Activated T-helper 2 cell treated with anti-CD3 and anti-CD28 coated beads, Interferon-gamma antibody, Interleukin-2, Interleukin-4, amounts not matched to agents 10 μg/mL and 5 μg/mL and 100 μg/mL, durations not matched to agents 14 hours and 24 hours and 36 hours (primary cell): ENCODE measurements around the gene SLC35F3. TPM values are rescaled to one million over a fixed set of nuclear protein-coding genes. Genes with fewer than 3 reads are reported as not detected.
"Not testable (repeated sequence)": the region's sequence is repeated elsewhere in the genome, so short reads cannot be mapped to it uniquely, and the experiment has no call there.

Source experiments
- DNase-seq: peaks from one replicate; pipeline ENCODE4 v3.0.0; 2021; ENCODE audit warnings: low spot score
- H3K27ac Mint-ChIP-seq: one replicate; pipeline ENCODE4 v1.8.0; 2021; ENCODE audit warnings: mixed read lengths
- H3K27me3 Mint-ChIP-seq: one replicate; pipeline ENCODE4 v1.8.0; 2021; ENCODE audit warnings: low read depth, mixed read lengths
- H3K36me3 Mint-ChIP-seq: one replicate; pipeline ENCODE4 v1.8.0; 2021; ENCODE audit warnings: low read depth, mixed read lengths
- H3K4me1 Mint-ChIP-seq: one replicate; pipeline ENCODE4 v1.8.0; 2021; ENCODE audit warnings: low read depth, mixed read lengths
- H3K4me3 Mint-ChIP-seq: one replicate; pipeline ENCODE4 v1.8.0; 2021; ENCODE audit warnings: low read depth, mild to moderate bottlenecking, moderate library complexity, mixed read lengths
- H3K9me3 Mint-ChIP-seq: one replicate; pipeline ENCODE4 v1.8.0; 2021; ENCODE audit warnings: mixed read lengths
- intact Hi-C: fragments of 100-400 bp; cut with micrococcal nuclease; formaldehyde crosslinking; loops from one replicate; pipeline ENCODE4 v1.15.1; 2023
- total RNA-seq: library from RNA; stranded (reverse); gene quantifications from 2 replicates; pipeline ENCODE4 v1.2.3, GENCODE V29; 2022

Gene SLC35F3
- total RNA-seq, 1 donor from 2014 or later = 2.5 TPM

DNA sequence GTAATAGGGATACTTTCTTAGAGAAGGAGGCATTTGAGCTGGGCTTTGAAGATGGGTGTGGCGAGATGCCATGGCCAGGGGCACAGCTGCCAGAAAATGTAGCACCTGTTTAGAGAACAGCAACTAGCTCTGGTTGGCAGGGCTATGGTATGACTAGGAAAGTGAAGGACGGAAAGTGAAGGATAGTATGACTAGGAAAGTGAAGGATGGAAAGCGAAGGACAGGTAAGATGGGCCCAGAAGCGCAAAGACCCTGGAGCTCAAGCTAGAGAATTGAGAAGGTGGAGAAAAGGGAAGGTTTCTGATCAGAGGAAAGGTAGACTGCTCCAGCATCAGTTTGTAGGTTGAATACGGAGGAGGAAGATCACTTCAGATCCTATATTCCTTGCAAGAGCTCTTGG, 205.4 kb downstream of the SLC35F3 start:
- DNase-seq = no peak

DNA sequence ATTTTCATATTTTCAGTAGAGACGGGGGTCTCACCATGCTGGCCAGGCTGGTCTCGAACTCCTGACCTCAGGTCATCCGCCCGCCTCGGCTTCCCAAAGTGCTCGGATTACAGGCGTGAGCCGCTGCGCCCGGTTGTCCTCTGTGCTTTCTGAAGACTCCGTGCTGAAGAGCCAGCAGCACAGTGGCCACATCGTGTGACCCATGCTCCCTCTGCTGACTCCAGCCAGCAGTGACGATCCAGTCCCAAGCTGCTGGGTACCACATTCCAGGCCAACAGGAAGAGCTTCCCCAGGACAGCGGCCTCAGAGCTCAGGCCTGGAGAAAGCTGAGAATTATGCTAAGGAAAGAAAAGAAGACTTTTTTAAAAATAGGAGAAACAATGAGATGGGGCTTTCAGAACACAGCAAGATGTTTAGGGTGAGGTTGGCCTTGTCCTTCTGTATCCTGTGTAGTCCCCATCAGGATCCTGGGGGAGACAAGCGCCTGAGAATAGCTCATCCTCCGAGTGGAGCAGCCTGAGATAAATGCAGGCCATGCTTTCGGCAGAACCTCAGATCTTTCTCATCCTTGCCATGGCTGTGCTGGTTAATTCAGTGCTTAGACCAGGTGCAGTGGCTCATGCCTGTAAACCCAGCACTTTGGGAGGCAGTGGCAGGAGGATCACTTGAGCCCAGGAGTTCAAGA, 207.1 kb downstream of the SLC35F3 start:
- Mint-ChIP-seq H3K4me3 (no peak overlapping the region), H3K36me3 (no peaks in the 10 kb centered on the region), H3K27ac (no peak overlapping the region), H3K4me1 (peaks cover 8% of the 10 kb centered on the region), H3K9me3 (no peaks in the 10 kb centered on the region), H3K27me3 (peaks cover 20% of the 10 kb centered on the region)
- intact Hi-C loops = no loop called here
- no peak for DNase-seq

More for the DNA sequence above, 205.4 kb downstream of the SLC35F3 start:
- Mint-ChIP-seq H3K4me3 (no peak overlapping the region), H3K27me3 (peaks cover 10% of the 10 kb centered on the region), H3K9me3 (no peaks in the 10 kb centered on the region), H3K27ac (no peak overlapping the region), H3K4me1 (peaks cover 2% of the 10 kb centered on the region), H3K36me3 (no peaks in the 10 kb centered on the region)
- intact Hi-C loops = no loop called here

DNA sequence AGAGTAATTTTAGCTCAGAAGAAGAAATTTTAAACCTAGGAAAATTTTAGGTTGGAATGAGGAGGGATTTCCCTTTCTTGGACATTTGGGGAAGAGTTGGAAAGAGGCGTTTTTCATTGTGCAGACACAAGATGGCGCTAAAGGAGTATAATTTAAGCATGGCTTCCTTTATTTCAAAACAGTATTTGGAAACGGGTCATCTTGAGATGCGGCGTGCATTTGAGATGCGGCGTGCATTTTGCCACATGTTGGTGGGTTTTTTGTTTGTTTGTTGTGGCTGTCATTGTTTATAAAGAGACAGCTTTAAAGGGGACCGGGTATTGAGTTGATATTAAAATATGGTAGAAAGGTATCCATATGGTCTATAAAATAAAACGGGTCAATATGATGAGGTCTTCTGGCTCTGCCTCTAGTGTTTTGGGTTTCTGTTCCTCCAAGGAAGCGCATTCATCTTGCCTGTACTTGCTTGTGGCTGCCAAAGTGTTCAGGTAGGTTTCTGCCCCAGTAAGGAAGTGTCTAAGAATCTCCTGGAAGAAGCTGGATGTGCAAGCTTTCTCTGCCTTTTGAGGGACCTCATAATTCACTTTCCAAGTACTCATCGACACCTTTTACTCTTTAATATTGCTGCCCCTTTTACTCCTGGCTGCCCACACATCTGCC, 210.3 kb downstream of the SLC35F3 start:
- no peak overlapping the region for H3K27ac Mint-ChIP-seq
- intact Hi-C loops = loop anchor here (1.0 kb wide), 1 partner anchor 196 kb away; no protein-coding TSS in a partner anchor
- peak overlapping the region; percentile 43 for H3K4me3 Mint-ChIP-seq
- H3K4me1 Mint-ChIP-seq = peaks cover 8% of the 10 kb centered on the region
- DNase-seq = no peak
- peaks cover 18% of the 10 kb centered on the region for H3K27me3 Mint-ChIP-seq
- no peaks in the 10 kb centered on the region for H3K36me3 Mint-ChIP-seq
- no peaks in the 10 kb centered on the region for H3K9me3 Mint-ChIP-seq

DNA sequence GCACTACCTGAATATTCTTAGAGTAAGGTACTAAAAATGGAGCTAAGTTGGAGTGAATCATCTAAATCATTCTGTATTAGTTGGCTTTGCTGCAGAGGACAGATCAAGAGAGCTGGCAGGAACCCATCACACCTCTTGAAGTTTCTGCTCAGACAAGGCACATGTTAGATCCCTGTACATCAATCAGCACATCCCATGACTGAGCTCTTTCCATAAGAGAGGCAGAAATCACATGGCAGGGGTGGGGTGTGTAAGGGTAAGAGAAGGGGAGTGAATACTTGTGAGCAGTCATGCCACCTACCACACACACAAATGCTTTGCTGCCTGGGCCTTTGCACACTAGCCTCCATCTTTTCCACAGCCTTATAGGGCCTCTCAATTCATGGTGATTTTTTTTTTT, 214.4 kb downstream of the SLC35F3 start:
- H3K4me3 Mint-ChIP-seq = no peak overlapping the region
- no peak overlapping the region for H3K27ac Mint-ChIP-seq
- no peaks in the 10 kb centered on the region for H3K36me3 Mint-ChIP-seq
- DNase-seq = no peak
- intact Hi-C loops = no loop called here
- peaks cover 4% of the 10 kb centered on the region for H3K9me3 Mint-ChIP-seq
- H3K27me3 Mint-ChIP-seq = peaks cover 15% of the 10 kb centered on the region
- H3K4me1 Mint-ChIP-seq = peaks cover 8% of the 10 kb centered on the region

DNA sequence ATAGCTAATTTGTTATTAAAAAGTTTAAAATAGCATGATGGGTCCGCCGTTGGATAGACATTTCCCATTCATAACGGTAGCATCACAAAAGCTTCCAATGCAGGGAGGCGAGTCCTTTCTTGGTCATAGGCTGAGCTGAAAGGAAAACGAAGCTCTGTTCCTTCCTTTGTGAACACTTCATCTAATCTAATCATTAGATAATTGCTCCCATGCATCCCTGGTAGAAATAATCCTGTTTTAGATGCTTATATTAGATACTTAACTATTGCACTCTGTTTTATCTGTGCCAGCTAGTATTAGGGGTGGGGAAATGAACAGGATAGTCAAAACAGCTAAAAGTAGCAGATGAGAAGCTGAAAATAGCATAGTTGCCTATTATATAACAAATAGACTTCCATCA, 215.0 kb downstream of the SLC35F3 start:
- H3K27me3 Mint-ChIP-seq = peaks cover 15% of the 10 kb centered on the region

DNA sequence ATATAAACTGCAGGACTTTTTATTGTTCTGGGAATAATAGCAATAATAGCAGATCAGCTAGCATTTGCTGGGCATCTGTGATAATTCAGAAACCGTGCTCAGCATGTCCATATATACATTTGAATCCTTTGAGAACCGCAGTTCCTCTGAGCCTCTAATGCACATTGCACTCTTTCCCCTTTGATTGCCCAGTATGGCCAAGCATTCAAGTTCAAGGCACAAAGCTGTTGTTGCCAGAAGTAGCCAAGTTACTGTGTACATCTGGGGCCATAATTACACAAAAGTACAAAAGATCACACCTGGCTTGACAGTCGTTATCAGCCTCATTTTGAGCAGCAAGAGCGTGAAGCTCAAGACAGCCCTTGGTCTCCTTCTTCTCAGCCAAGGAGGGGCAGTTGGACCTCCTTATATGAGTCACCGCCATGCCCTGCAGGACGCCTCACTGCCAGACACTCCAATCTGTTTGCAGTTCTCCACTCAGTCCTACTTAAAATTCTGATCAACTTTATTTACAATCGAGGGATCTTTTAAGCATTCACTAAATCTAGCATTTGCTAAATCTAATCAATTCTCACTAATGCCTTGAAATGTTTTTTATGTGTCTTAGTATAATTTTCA, 216.0 kb downstream of the SLC35F3 start:
- intact Hi-C loops = no loop called here
- peaks cover 4% of the 10 kb centered on the region for H3K9me3 Mint-ChIP-seq
- peaks cover 17% of the 10 kb centered on the region for H3K27me3 Mint-ChIP-seq
- DNase-seq = no peak
- H3K27ac Mint-ChIP-seq = no peak overlapping the region
- no peaks in the 10 kb centered on the region for H3K36me3 Mint-ChIP-seq
- H3K4me3 Mint-ChIP-seq = no peak overlapping the region
- H3K4me1 Mint-ChIP-seq = no peaks in the 10 kb centered on the region

More for the DNA sequence above, 215.0 kb downstream of the SLC35F3 start:
- Mint-ChIP-seq H3K36me3 (no peaks in the 10 kb centered on the region), H3K27ac (no peak overlapping the region), H3K9me3 (peaks cover 4% of the 10 kb centered on the region), H3K4me1 (peaks cover 8% of the 10 kb centered on the region), H3K4me3 (no peak overlapping the region)
- intact Hi-C loops = no loop called here
- DNase-seq = no peak

DNA sequence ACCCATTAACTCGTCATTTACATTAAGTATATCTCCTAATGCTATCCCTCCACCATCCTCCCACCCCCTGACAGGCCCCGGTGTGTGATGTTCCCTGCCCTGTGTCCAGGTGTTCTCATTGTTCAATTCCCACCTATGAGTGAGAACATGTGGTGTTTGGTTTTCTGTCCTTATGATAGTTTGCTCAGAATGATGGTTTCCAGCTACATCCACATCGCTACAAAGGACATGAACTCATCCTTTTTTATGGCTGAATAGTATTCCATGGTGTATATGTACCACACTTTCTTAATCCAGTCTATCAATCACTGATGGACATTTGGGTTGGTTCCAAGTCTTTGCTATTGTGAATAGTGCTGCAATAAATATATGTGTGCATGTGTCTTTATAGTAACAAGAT, 217.2 kb downstream of the SLC35F3 start:
- H3K27ac Mint-ChIP-seq, H3K4me1 Mint-ChIP-seq, H3K36me3 Mint-ChIP-seq, DNase-seq, H3K4me3 Mint-ChIP-seq, H3K9me3 Mint-ChIP-seq, intact Hi-C loops: not testable (repeated sequence)
- peaks cover 19% of the 10 kb centered on the region for H3K27me3 Mint-ChIP-seq

DNA sequence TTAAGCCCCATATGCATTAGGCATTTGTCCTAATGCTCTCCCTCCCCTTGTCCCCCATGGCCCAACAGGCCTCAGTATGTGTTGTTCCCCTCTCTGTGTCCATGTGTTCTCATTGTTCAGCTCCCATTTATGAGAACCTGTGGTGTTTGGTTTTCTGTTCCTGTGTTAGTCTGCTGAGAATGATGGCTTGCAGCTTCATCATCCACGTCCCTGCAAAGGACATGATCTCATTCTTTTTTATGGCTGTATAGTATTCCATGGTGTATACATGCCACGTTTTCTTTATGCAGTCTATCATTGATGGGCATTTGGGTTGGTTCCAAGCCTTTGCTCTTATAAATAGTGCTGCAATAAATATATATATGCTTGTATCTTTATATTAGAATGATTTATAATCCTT, 218.1 kb downstream of the SLC35F3 start:
- intact Hi-C loops, H3K27ac Mint-ChIP-seq, H3K36me3 Mint-ChIP-seq, H3K9me3 Mint-ChIP-seq, H3K4me1 Mint-ChIP-seq, H3K4me3 Mint-ChIP-seq, DNase-seq: not testable (repeated sequence)
- peaks cover 26% of the 10 kb centered on the region for H3K27me3 Mint-ChIP-seq

DNA sequence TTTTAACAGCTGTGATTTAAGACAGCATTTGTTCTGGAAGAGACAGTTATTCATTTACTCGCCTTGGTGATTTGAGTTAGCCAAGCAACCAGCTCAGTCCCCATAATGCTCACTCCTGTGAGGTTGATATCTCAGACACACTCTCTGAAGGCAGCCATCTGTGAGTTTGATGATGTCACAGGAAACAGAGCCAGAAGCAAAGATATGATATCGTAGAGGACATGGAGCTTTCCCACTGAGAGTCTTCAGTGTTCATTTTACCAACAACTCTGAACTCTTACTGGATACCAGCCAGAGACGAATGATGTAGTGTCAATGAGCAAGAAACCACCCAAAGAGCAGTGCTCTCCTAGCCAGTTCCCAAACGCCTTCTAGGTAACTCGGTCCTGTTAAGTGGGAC, 219.4 kb downstream of the SLC35F3 start:
- intact Hi-C loops = no loop called here
- Mint-ChIP-seq H3K4me1 (no peaks in the 10 kb centered on the region), H3K36me3 (no peaks in the 10 kb centered on the region), H3K27ac (no peak overlapping the region), H3K9me3 (peaks cover 4% of the 10 kb centered on the region), H3K27me3 (peaks cover 23% of the 10 kb centered on the region), H3K4me3 (no peak overlapping the region)
- DNase-seq = no peak

DNA sequence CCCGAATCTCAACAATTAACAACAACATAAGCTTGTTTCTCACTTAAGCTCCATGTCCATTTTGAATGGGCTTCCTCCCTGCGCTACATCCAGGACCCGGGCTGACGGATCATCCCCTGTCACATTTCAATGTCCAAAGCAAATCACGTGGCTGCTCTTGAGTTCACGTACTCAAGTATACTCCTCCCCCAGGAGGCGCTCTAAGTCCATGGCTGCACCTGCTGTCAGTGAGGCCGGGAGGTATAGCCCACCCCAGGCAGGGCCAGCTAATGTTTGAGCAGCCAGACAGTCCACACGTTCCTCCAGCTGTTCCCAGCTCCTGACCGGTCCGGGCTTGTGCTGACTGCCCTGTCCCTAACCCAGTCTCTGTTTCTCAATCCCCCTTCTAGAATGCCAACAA, 220.8 kb downstream of the SLC35F3 start:
- Mint-ChIP-seq H3K36me3 (no peaks in the 10 kb centered on the region), H3K27ac (no peak overlapping the region), H3K27me3 (peaks cover 23% of the 10 kb centered on the region), H3K9me3 (peaks cover 4% of the 10 kb centered on the region), H3K4me3 (no peak overlapping the region), H3K4me1 (no peaks in the 10 kb centered on the region)
- DNase-seq = peak; percentile 15
- intact Hi-C loops = no loop called here

DNA sequence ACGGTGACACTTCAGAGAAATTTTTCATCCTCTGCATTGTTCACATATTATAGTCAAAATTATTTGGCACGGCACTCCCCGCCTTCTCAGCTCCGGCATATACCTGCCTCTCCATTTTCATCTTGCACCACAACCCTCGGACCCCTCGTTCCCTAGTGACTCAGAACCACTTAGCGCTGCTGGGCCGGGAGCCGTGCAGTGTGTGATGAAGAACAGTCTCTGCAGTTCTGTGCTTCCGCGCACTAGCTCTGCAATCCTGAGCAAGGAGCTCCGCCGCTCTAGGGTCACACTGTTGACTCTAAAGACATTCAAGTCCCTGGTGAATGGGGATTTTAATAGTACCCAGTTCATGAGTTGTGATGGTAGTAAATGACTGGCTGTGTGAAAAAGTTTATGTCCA, 221.2 kb downstream of the SLC35F3 start:
- H3K36me3 Mint-ChIP-seq = no peaks in the 10 kb centered on the region
- H3K9me3 Mint-ChIP-seq = peaks cover 4% of the 10 kb centered on the region
- intact Hi-C loops = no loop called here
- peaks cover 21% of the 10 kb centered on the region for H3K27me3 Mint-ChIP-seq
- no peak overlapping the region for H3K27ac Mint-ChIP-seq
- H3K4me1 Mint-ChIP-seq = no peaks in the 10 kb centered on the region
- H3K4me3 Mint-ChIP-seq = no peak overlapping the region
- no peak for DNase-seq

DNA sequence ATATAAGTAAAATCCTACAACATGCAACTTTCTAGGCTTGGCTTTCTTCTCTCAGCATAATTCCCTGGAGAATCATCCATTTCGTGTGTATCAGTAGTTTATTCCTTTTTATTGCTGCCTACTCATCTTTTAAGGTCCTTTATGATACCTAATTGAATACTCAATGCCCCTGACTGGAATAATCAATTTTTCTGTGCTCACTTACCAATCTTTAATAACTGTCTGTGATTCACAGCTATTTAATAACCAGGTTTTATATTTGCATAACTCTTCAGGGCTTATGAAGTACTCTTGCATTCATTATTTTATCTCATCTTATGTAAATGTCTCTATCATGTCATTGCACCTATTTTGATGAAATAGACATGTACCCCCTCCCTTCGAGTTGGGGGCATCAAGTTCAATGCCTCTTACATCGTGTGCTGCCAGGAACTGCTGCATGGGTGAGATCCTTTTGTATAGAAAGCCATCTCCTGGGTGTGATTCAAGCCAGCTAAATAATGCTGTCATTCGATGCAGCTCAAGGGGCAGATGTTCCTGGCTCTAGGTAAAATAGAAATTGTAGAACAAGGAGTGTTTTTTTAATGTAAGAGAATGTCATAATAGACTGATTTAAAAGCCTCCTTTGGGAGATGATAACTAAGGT, 222.7 kb downstream of the SLC35F3 start:
- H3K36me3 Mint-ChIP-seq = no peaks in the 10 kb centered on the region
- no peak overlapping the region for H3K4me3 Mint-ChIP-seq
- no peak for DNase-seq
- intact Hi-C loops = no loop called here
- peaks cover 4% of the 10 kb centered on the region for H3K9me3 Mint-ChIP-seq
- H3K27me3 Mint-ChIP-seq = peaks cover 23% of the 10 kb centered on the region
- no peak overlapping the region for H3K27ac Mint-ChIP-seq
- no peaks in the 10 kb centered on the region for H3K4me1 Mint-ChIP-seq

DNA sequence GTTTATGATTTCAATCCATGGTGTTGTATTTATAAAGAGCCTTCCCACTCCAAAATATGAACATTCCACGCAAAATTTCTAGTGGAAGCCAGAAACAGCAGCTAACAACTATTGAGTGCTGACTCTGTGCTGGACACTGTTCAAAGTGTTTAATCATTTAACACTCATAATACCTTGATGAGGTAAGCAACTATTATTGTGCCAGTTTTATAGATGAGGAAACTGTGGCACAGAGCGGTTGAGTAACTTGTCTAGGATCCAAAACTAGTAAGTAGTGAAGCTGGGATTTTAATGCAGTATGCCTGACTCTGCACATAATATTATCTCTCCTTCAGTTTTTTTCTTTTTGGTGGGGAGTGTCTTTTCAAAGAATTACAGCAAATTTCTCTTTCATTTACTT, 228.3 kb downstream of the SLC35F3 start:
- H3K4me3 Mint-ChIP-seq = no peak overlapping the region
- no peaks in the 10 kb centered on the region for H3K36me3 Mint-ChIP-seq
- intact Hi-C loops = no loop called here

More for the DNA sequence above, 228.3 kb downstream of the SLC35F3 start:
- H3K4me1 Mint-ChIP-seq = no peaks in the 10 kb centered on the region
- peaks cover 21% of the 10 kb centered on the region for H3K27me3 Mint-ChIP-seq
- H3K9me3 Mint-ChIP-seq = no peaks in the 10 kb centered on the region
- no peak for DNase-seq
- H3K27ac Mint-ChIP-seq = no peak overlapping the region
